Kidney epithelial cell (primary cell): ENCODE data around the gene SDS. TPM values are rescaled to one million over a fixed set of nuclear protein-coding genes. Genes with fewer than 3 reads are reported as not detected.

Source experiments
- DNase-seq: peaks from one replicate; pipeline ENCODE4 v3.0.0-alpha.2; 2010; ENCODE audit warnings: low read depth
- H3K27me3 ChIP-seq: 2 replicates; pipeline ENCODE4 v1.6.0; 2011; ENCODE audit warnings: low read length; ENCODE audit not compliant: control insufficient read depth, insufficient read depth
- H3K36me3 ChIP-seq: 2 replicates; pipeline ENCODE4 v1.5.1; 2011; ENCODE audit warnings: low read length; ENCODE audit not compliant: control insufficient read depth, insufficient read depth
- H3K4me3 ChIP-seq: 2 replicates; pipeline ENCODE4 v1.5.1; 2011; ENCODE audit warnings: low read depth, mild to moderate bottlenecking, control low read depth, low read length
- CTCF ChIP-seq: IDR thresholded peaks from 2 replicates; pipeline ENCODE4 v1.5.1; 2011; ENCODE audit warnings: mild to moderate bottlenecking, moderate library complexity, low read length, control low read depth, inconsistent platforms; ENCODE audit not compliant: insufficient read depth, poor library complexity, severe bottlenecking
- total RNA-seq: library from RNA; depleted of rRNA; stranded (reverse); fragments of >200 nt; gene quantifications from 2 replicates; pipeline ENCODE4 v1.2.3, GENCODE V29; 2015

SDS gene
- total RNA-seq, 1 donor from 2014 or later, result not detected

- Histone ChIP-seq H3K4me3 (no peak overlapping the region), H3K36me3 (no peaks in the 10 kb centered on the region), H3K27me3 (no peaks in the 10 kb centered on the region)
- TF ChIP-seq CTCF, result no peak
- no peak for DNase-seq
Observed at GRCh38 chr12:113369391-113369985, 34.2 kb downstream of the SDS start.

- Histone ChIP-seq H3K4me3 (no peak overlapping the region), H3K36me3 (no peaks in the 10 kb centered on the region), H3K27me3 (no peaks in the 10 kb centered on the region)
- DNase-seq, result no peak
- no peak for TF ChIP-seq CTCF
Observed at GRCh38 chr12:113368331-113368730, 35.4 kb downstream of the SDS start.

GRCh38 chr12:113366827-113367226 lies 36.9 kb downstream of the SDS start:
- TF ChIP-seq CTCF, result no peak
- H3K36me3 ChIP-seq, result no peaks in the 10 kb centered on the region

GRCh38 chr12:113365639-113366395 lies 37.9 kb downstream of the SDS start:
- DNase-seq, result no peak
- no peak for TF ChIP-seq CTCF
- Histone ChIP-seq H3K4me3 (no peak overlapping the region), H3K36me3 (no peaks in the 10 kb centered on the region), H3K27me3 (no peaks in the 10 kb centered on the region)

More at GRCh38 chr12:113366827-113367226, 36.9 kb downstream of the SDS start:
- DNase-seq, result no peak
- no peak overlapping the region for H3K4me3 ChIP-seq
- no peaks in the 10 kb centered on the region for H3K27me3 ChIP-seq

- TF ChIP-seq CTCF, result no peak
- H3K4me3 ChIP-seq, result no peak overlapping the region
- no peaks in the 10 kb centered on the region for H3K27me3 ChIP-seq
- no peak for DNase-seq
- no peaks in the 10 kb centered on the region for H3K36me3 ChIP-seq
Observed at GRCh38 chr12:113364698-113365097, 39.0 kb downstream of the SDS start.
